Stimulated activated CD4-positive, alpha-beta T cell treated with anti-CD3 and anti-CD28 coated beads, Interleukin-1b, Interleukin-23, amount 100 ng/mL, for 4 hours (primary cell): ENCODE measurements around the gene CUEDC1.

Experiments
- DNase-seq, 2 donors: peaks; one replicate each; pipeline ENCODE4 v3.0.0-alpha.2; 2020; ENCODE audit warnings: low read depth in 2 of 2

Gene CUEDC1

GRCh38 chr17:57895382-57896060 is 59.7 kb downstream of the CUEDC1 start:
- no peak for DNase-seq

- no peak for DNase-seq
Measured at GRCh38 chr17:57894848-57895247, 60.4 kb downstream of the CUEDC1 start.

- DNase-seq = no peak
Measured at GRCh38 chr17:57892820-57893595, 62.2 kb downstream of the CUEDC1 start.

- DNase-seq = peak; percentile 70 to 78
Measured at GRCh38 chr17:57892146-57892819, 62.9 kb downstream of the CUEDC1 start.

GRCh38 chr17:57890857-57891232 is 64.4 kb downstream of the CUEDC1 start:
- no peak for DNase-seq

GRCh38 chr17:57889892-57890856 is 65.0 kb downstream of the CUEDC1 start:
- DNase-seq = no peak

- no peak for DNase-seq
Measured at GRCh38 chr17:57889252-57889651, 66.0 kb downstream of the CUEDC1 start.

- no peak for DNase-seq
Measured at GRCh38 chr17:57888311-57889216, 66.6 kb downstream of the CUEDC1 start.

- no peak for DNase-seq
Measured at GRCh38 chr17:57887161-57887560, 68.1 kb downstream of the CUEDC1 start.

- no peak for DNase-seq
Measured at GRCh38 chr17:57886020-57886419, 69.2 kb downstream of the CUEDC1 start.

- DNase-seq = no peak
Measured at GRCh38 chr17:57885148-57885915, 69.9 kb downstream of the CUEDC1 start.

GRCh38 chr17:57881783-57882351 is 73.3 kb downstream of the CUEDC1 start:
- DNase-seq = no peak

GRCh38 chr17:57881143-57881542 is 74.1 kb downstream of the CUEDC1 start:
- no peak for DNase-seq

- DNase-seq = peak in 1 of 2 donors; percentile 13
Measured at GRCh38 chr17:57880086-57880456, 75.1 kb downstream of the CUEDC1 start.

GRCh38 chr17:57879437-57880085 is 75.7 kb downstream of the CUEDC1 start:
- no peak for DNase-seq

- DNase-seq = no peak
Measured at GRCh38 chr17:57877803-57878377, 77.3 kb downstream of the CUEDC1 start.

- no peak for DNase-seq
Measured at GRCh38 chr17:57876866-57877237, 78.4 kb downstream of the CUEDC1 start.

GRCh38 chr17:57876023-57876865 is 79.0 kb downstream of the CUEDC1 start:
- no peak for DNase-seq
